ENCODE results near the gene MAML1.

MAML1 gene

DNA sequence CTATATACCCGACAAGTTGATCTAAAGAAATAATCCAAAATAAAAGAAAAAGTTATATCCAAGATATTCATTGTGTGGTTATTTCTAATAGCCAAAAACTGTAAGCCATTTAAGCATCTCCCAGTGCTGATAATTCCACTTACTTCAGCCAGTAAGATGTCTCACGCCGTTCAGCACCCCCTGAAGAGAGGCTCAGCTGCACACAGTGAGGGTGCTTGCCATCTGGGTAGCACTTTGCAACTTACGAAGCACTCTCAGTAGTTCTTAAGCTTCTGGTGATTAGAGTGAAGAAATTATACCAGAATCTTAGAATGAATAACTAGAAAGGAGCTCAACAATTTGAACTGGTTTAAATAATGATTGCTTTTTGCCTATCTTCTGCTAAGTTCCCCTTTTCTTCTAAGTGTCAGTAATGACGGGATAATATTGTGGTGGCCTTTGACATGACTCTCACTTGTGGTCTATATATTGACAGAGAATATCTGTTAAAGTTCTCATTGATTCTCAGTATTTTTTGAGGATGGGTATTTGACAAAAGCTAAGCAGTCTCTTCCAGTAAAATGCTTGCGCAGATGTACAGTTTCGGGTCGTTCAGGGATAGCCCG, 35.0 kb downstream of the MAML1 start:
- DNase-seq (ENCODE audit: low read depth), result no peak
- no peak overlapping the region for H3K4me3 ChIP-seq (replicated peaks; ENCODE audit: low read depth, low read length)
- TF ChIP-seq, protein P1, sequence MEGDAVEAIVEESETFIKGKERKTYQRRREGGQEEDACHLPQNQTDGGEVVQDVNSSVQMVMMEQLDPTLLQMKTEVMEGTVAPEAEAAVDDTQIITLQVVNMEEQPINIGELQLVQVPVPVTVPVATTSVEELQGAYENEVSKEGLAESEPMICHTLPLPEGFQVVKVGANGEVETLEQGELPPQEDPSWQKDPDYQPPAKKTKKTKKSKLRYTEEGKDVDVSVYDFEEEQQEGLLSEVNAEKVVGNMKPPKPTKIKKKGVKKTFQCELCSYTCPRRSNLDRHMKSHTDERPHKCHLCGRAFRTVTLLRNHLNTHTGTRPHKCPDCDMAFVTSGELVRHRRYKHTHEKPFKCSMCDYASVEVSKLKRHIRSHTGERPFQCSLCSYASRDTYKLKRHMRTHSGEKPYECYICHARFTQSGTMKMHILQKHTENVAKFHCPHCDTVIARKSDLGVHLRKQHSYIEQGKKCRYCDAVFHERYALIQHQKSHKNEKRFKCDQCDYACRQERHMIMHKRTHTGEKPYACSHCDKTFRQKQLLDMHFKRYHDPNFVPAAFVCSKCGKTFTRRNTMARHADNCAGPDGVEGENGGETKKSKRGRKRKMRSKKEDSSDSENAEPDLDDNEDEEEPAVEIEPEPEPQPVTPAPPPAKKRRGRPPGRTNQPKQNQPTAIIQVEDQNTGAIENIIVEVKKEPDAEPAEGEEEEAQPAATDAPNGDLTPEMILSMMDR (IDR thresholded peaks at IDR 0.05; ENCODE audit: low read length, missing control alignments), result no peak

DNA sequence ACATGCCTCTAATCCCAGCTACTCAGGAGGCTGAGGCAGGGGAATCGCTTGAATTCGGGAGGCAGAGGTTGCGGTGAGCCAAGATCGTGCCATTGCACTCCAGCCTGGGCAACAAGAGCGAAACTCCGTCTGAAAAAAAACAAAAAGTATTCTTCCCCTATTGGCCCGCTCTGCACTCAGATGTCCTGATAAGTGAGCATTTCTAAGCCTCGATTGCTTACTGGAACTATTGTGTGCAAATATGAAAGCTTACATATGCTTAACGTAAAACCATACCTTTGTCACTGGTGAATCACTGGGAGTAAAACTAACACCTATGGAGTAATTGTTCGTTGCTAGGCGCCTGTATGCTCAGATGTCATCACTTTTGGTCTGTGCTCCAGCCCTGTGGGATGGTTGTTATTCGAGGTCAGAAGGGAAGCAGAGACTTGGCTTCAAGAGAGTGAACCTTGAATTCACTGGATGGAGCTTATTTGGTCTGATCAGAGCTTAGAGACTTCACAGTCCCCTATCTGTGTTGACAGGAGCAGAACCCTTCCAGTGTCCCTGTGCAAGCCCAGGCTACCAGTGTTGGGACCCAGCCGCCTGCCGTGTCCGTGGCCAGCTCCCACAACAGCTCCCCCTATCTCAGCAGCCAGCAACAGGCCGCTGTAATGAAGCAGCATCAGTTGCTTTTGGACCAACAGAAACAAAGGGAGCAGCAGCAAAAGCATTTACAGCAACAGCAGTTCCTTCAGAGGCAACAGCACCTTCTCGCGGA, 35.9 kb downstream of the MAML1 start:
- no peak for DNase-seq (ENCODE audit: low read depth)
- TF ChIP-seq, protein P1 (IDR thresholded peaks at IDR 0.05; ENCODE audit: low read length, missing control alignments), result peak; percentile 18
- H3K4me3 ChIP-seq (replicated peaks; ENCODE audit: low read depth, low read length), result no peak overlapping the region

DNA sequence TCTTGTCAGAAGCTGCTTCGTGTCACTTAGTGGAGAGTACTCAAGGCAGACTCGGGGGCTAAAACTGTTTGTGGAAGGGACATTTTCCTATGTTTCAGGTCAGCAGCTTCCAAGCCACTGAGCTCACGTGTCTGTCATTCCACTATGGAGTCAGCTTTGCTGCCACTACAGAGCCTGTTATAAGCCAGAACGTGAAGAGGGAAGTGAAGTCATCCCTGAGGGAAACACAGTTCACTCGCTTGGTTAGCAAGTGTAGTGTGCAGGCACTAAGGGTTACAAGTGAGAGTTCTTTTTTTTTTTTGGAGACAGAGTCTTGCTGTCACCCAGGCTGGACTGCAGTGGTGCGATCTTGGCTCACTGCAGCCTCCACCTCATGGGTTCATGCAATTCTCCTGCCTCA, 36.6 kb downstream of the MAML1 start:
- DNase-seq (ENCODE audit: low read depth), result no peak
- H3K4me3 ChIP-seq (replicated peaks; ENCODE audit: low read depth, low read length), result no peak overlapping the region
- TF ChIP-seq, protein P1 (IDR thresholded peaks at IDR 0.05; ENCODE audit: low read length, missing control alignments), result no peak

DNA sequence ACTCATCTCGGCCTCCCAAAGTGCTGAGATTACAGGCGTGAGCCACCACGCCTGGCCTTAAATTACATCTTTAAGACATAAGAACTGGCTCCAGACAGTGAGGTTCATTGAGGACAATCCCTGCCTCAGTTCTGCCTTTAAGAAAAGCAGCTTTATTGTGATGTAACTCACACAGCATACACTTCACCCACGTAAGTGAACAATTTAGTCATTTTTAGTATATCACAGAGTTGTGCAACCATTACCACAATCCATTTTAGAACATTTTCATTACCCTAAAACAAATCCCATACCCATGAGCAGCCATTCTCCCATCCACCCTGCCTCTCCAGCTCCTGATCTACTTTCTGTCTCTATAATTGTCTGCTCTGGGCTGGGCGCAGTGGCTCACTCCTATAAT, 37.2 kb downstream of the MAML1 start:
- TF ChIP-seq, protein P1 (IDR thresholded peaks at IDR 0.05; ENCODE audit: low read length, missing control alignments), result no peak
- H3K4me3 ChIP-seq (replicated peaks; ENCODE audit: low read depth, low read length), result no peak overlapping the region
- DNase-seq (ENCODE audit: low read depth), result no peak

DNA sequence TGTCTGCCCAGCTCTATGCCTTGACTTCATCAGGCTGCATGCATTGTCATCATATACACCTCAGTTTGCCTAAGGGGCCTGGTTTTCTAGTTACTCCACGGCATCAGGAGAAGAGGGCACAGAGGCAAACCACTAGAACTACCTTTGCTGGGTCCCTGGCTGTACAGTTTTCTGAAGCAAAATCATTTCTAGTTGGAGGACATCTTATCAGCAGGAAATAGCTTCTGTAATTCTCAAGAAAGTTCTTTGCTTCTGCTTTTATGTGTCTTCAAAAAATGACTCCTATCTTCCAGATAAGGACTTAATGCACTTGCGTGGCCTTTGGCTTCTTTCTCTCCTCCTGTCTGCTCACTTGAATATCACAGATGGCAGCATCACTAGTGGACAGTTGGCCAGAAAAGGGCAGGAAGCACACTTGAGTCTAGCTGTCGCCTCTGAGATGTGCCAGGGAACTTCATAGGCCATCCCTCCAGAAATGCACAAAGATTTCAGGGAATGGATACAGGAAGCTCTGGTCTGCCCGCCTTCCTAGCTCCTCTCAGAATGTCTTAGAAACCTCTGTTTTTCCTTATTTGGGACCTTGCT, 38.8 kb downstream of the MAML1 start:
- H3K4me3 ChIP-seq (replicated peaks; ENCODE audit: low read depth, low read length), result no peak overlapping the region
- DNase-seq (ENCODE audit: low read depth), result no peak
- TF ChIP-seq, protein P1 (IDR thresholded peaks at IDR 0.05; ENCODE audit: low read length, missing control alignments), result no peak

DNA sequence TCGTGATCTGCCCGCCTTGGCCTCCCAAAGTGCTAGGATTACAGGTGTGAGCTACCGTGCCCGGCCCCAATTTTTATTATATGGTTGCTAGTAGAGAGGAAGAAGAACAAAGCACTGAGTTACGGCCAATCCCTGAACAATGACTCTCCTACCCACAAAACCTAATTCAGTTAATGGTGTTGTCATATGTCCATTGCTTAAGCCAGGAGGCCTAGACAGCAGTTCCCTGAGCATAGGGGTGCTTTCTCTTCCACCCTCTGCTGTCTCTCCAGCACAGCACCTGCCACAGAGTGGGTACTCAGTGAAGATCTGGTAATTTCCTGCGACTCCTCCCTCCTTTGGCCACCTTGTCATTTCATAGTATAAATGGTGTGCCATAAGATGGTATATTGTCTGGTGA, 39.7 kb downstream of the MAML1 start:
- H3K4me3 ChIP-seq (replicated peaks; ENCODE audit: low read depth, low read length), result no peak overlapping the region
- TF ChIP-seq, protein P1 (IDR thresholded peaks at IDR 0.05; ENCODE audit: low read length, missing control alignments), result no peak
- DNase-seq (ENCODE audit: low read depth), result no peak

All from fibroblast of pulmonary artery (primary cell).